K562 (cell line): ENCODE measurements around the gene RNF121. TPM values are rescaled to one million over a fixed set of nuclear protein-coding genes. Genes with fewer than 3 reads are reported as not detected.

Experiments used
- E2F6 ChIP-seq, 2 experiments: IDR thresholded peaks; 2 replicates each; pipeline ENCODE4 v1.6.1; 2011; ENCODE audit warnings: borderline replicate concordance in 1 of 2, control low read depth in 1 of 2, low read depth in 1 of 2, low read length in 1 of 2, mild to moderate bottlenecking in 1 of 2, mixed read lengths in 1 of 2, moderate library complexity in 1 of 2; ENCODE audit not compliant: insufficient read depth in 1 of 2, insufficient read length in 1 of 2, poor library complexity in 1 of 2, severe bottlenecking in 1 of 2; ENCODE audit errors: extremely low read depth in 1 of 2
- HMGXB4 ChIP-seq: sonication (generic); formaldehyde crosslinking; IDR thresholded peaks from 2 replicates; pipeline ENCODE4 v1.8.1; 2023; ENCODE audit warnings: mild to moderate bottlenecking, missing genetic modification reagents
- MBD2 ChIP-seq: sonication (generic); IDR thresholded peaks from 2 replicates; pipeline ENCODE4 v1.6.1; 2016; ENCODE audit warnings: low read depth, borderline replicate concordance
- MEF2D ChIP-seq: conservative IDR thresholded peaks from 2 replicates; pipeline ENCODE4 v1.6.1; 2016; ENCODE audit warnings: low read depth, missing genetic modification characterization, missing compliant biosample characterization
- TAF7 ChIP-seq: fragments of 450-650 bp; IDR thresholded peaks from 2 replicates; pipeline ENCODE4 v1.6.1; 2016; ENCODE audit warnings: missing genetic modification characterization, missing compliant biosample characterization
- ZMIZ1 ChIP-seq, 2 experiments: fragments of 150-350 bp in 1 of 2; IDR thresholded peaks; 2 replicates each; pipeline ENCODE4 v1.6.1; 2012 to 2016; ENCODE audit warnings: low read depth in 2 of 2, low read length in 2 of 2, mild to moderate bottlenecking in 1 of 2, moderate library complexity in 1 of 2
- polyA plus RNA-seq, 8 experiments: library from polyadenylated mRNA; depleted of rRNA in 4 of 8; stranded (reverse) in 5 of 8; unstranded in 3 of 8; fragments of >200 nt; fragmentation: Nextera tagmentation in 2 of 8; fragmentation: Illumina TruSeq in 1 of 8; extraction: Ambion mirVana in 2 of 8; extraction: Trizol in 1 of 8; gene quantifications; 2 replicates each; pipeline versions ENCODE4 v1.2.1 to v1.2.3, GENCODE V29; 2011 to 2014; ENCODE audit warnings: inconsistent platforms in 1 of 8, missing spikeins in 1 of 8
- total RNA-seq, 7 experiments: library from RNA; depleted of rRNA in 6 of 7; stranded (reverse); fragments of >200 nt in 6 of 7; fragmentation: Illumina TruSeq in 2 of 7; extraction: Trizol in 2 of 7; gene quantifications; 2 replicates each; pipeline versions ENCODE4 v1.2.1 to v1.2.3, GENCODE V29; 2011 to 2021; ENCODE audit warnings: low replicate concordance in 1 of 7

RNF121 gene
- total and polyA plus RNA-seq, 9 of the 15 experiments (the other 6 are each of a cell fraction or from before 2014, with no cell fraction given) = 8.0 to 63.4 (median 20.5) TPM

- TF ChIP-seq ZMIZ1 (IDR thresholded peaks at IDR 0.05; ENCODE audit: low read depth in 2 of 2, low read length in 2 of 2) (no peak), MEF2D (no peak), MBD2 (no peak), HMGXB4 (no peak), TAF7 (tag) (no peak), E2F6 (IDR thresholded peaks at IDR 0.05; ENCODE audit: borderline replicate concordance in 1 of 2, extremely low read depth in 1 of 2, insufficient read depth in 1 of 2, insufficient read length in 1 of 2, low read depth in 1 of 2, low read length in 1 of 2, poor library complexity in 1 of 2, severe bottlenecking in 1 of 2) (no peak)
- TF ChIP-seq, all 486 proteins: peak for 0
Observed at GRCh38 chr11:71977090-71977489, 48.2 kb downstream of the RNF121 start (continued).
